A549 (cell line): ENCODE results near the gene HPSE. TPM values are rescaled to one million over a fixed set of nuclear protein-coding genes. Genes with fewer than 3 reads are reported as not detected.
A peak's percentile ranks its signal among the peaks of the same experiment; 100 is the strongest.

Experiments used
- ATAC-seq, 2 experiments: fragments of 200-7000 bp in 1 of 2; fragments of >200 bp in 1 of 2; cut with Nextera tagmentation in 1 of 2; cut with Tn5 transposase in 1 of 2; 3 replicates each; pipeline versions ENCODE4 v1.8.0 to v1.9.1; 2018 to 2020; ENCODE audit warnings: mild to moderate bottlenecking in 1 of 2, moderate library complexity in 1 of 2
- CTCF ChIA-PET: fragments of 300-600 bp; sonication (Branson Sonifier 250); formaldehyde crosslinking; extraction: SDS; loops from one replicate; lab custom pipeline; 2021; ENCODE audit warnings: antibody characterized with exemption, inconsistent platforms; lab: Yijun Ruan, JAX
- POLR2A ChIA-PET: fragments of 350-600 bp; formaldehyde crosslinking; extraction: SDS; loops from one replicate; lab custom pipeline; 2021; ENCODE audit warnings: antibody characterized with exemption, inconsistent platforms; lab: Yijun Ruan, JAX
- DNase-seq, 2 experiments: peaks; one replicate each; pipeline versions ENCODE4 v3.0.0 to v3.0.0-alpha.2; 2011 to 2016; ENCODE audit warnings: low read depth in 1 of 2, low spot score in 1 of 2
- FAIRE-seq: peaks from 2 replicates; lab custom pipeline; 2011; peaks lifted over from hg19 to GRCh38; lab: Jason Lieb, UNC
- H3K27ac ChIP-seq, 2 experiments: fragments of >200 bp; sonication (Bioruptor Twin); formaldehyde crosslinking; 3 replicates each; pipeline ENCODE4 v1.5.1; 2016 to 2017
- H3K4me1 ChIP-seq: fragments of >200 bp; sonication (Bioruptor Twin); formaldehyde crosslinking; 3 replicates; pipeline ENCODE4 v1.6.1; 2016
- H3K4me2 ChIP-seq: fragments of >200 bp; sonication (Bioruptor Twin); formaldehyde crosslinking; 3 replicates; pipeline ENCODE4 v1.6.1; 2016
- H3K4me3 ChIP-seq: fragments of >200 bp; sonication (Bioruptor Twin); formaldehyde crosslinking; 3 replicates; pipeline ENCODE4 v1.5.1; 2016
- H3K9me3 ChIP-seq: fragments of >200 bp; sonication (Bioruptor Twin); formaldehyde crosslinking; 3 replicates; pipeline ENCODE4 v1.6.1; 2016
- BCL3 ChIP-seq: fragments of >200 bp; sonication (Bioruptor Twin); formaldehyde crosslinking; IDR thresholded peaks from 3 replicates; pipeline ENCODE4 v1.6.1; 2016
- CHD2 ChIP-seq: fragments of 150-350 bp; IDR thresholded peaks from 2 replicates; pipeline ENCODE4 v1.6.1; 2014; ENCODE audit warnings: low read length; ENCODE audit not compliant: partially characterized antibody
- CTCF ChIP-seq: fragments of >200 bp; sonication (Bioruptor Twin); formaldehyde crosslinking; IDR thresholded peaks from 3 replicates; pipeline ENCODE4 v1.5.1; 2016
- EHMT2 ChIP-seq: fragments of 200-600 bp; sonication (generic); IDR thresholded peaks from 2 replicates; pipeline ENCODE4 v1.6.1; 2016; ENCODE audit warnings: antibody characterized with exemption, low read depth, mild to moderate bottlenecking, moderate library complexity
- ELK1 ChIP-seq: fragments of 150-350 bp; IDR thresholded peaks from 2 replicates; pipeline ENCODE4 v1.6.1; 2014; ENCODE audit warnings: low read depth, mild to moderate bottlenecking, low read length
- EP300 ChIP-seq, 2 experiments: fragments of >200 bp; sonication (Bioruptor Twin); formaldehyde crosslinking; IDR thresholded peaks; 2 replicates in 1 of 2; 3 replicates in 1 of 2; pipeline ENCODE4 v1.6.1; 2016 to 2017
- ESRRA ChIP-seq: fragments of 150-350 bp; IDR thresholded peaks from 2 replicates; pipeline ENCODE4 v1.6.1; 2014; ENCODE audit warnings: mild to moderate bottlenecking, low read length, borderline replicate concordance
- FOSB ChIP-seq: fragments of 250-450 bp; sonication (Bioruptor Pico); IDR thresholded peaks from 2 replicates; pipeline ENCODE4 v1.5.0; 2020; ENCODE audit warnings: mild to moderate bottlenecking, moderate library complexity
- FOXS1 ChIP-seq: fragments of 250-450 bp; sonication (Bioruptor Pico); IDR thresholded peaks from 2 replicates; pipeline ENCODE4 v1.5.0; 2020; ENCODE audit warnings: mild to moderate bottlenecking, moderate library complexity
- HDAC2 ChIP-seq: fragments of 200-600 bp; sonication (generic); IDR thresholded peaks from 2 replicates; pipeline ENCODE4 v1.6.1; 2016
- HES2 ChIP-seq: fragments of >200 bp; sonication (Bioruptor Twin); formaldehyde crosslinking; IDR thresholded peaks from 2 replicates; pipeline ENCODE4 v1.6.1; 2016
- HEYL ChIP-seq: fragments of 250-450 bp; sonication (Bioruptor Pico); IDR thresholded peaks from 2 replicates; pipeline ENCODE4 v1.8.0; 2021; ENCODE audit warnings: mild to moderate bottlenecking, moderate library complexity
- JUNB ChIP-seq: fragments of >200 bp; sonication (Bioruptor Twin); formaldehyde crosslinking; IDR thresholded peaks from 2 replicates; pipeline ENCODE4 v1.6.1; 2016
- MAFK ChIP-seq: fragments of 450-650 bp; IDR thresholded peaks from 2 replicates; pipeline ENCODE4 v1.6.1; 2014; ENCODE audit not compliant: partially characterized antibody
- MAX ChIP-seq: IDR thresholded peaks from 2 replicates; pipeline ENCODE4 v1.6.1; 2012
- POLR2A ChIP-seq: IDR thresholded peaks from 2 replicates; pipeline ENCODE4 v1.6.1; 2012; ENCODE audit warnings: mild to moderate bottlenecking, low read length
- RCOR1 ChIP-seq: fragments of 150-350 bp; IDR thresholded peaks from 2 replicates; pipeline ENCODE4 v1.6.1; 2014; ENCODE audit warnings: antibody characterized with exemption, low read length, low read depth
- REST ChIP-seq: fragments of 200-600 bp; sonication (generic); IDR thresholded peaks from 2 replicates; pipeline ENCODE4 v1.6.1; 2016; ENCODE audit warnings: antibody characterized with exemption, mild to moderate bottlenecking, moderate library complexity
- RNF2 ChIP-seq: fragments of 200-600 bp; sonication (generic); IDR thresholded peaks from 2 replicates; pipeline ENCODE4 v1.6.1; 2016; ENCODE audit warnings: low read depth, mild to moderate bottlenecking, antibody characterized with exemption, moderate library complexity, borderline replicate concordance
- SMC3 ChIP-seq: fragments of >200 bp; sonication (Bioruptor Twin); formaldehyde crosslinking; IDR thresholded peaks from 3 replicates; pipeline ENCODE4 v1.6.1; 2018; ENCODE audit warnings: inconsistent platforms
- TP53 ChIP-seq: fragments of 250-450 bp; sonication (Bioruptor Pico); IDR thresholded peaks from 2 replicates; pipeline ENCODE4 v1.5.0; 2021; ENCODE audit warnings: mild to moderate bottlenecking, moderate library complexity
- WGBS: methylation state at CpG from one replicate; pipeline ENCODE4 v1.1.6; 2017; ENCODE audit errors: missing lambda C conversion rate; 5-methylcytosine and 5-hydroxymethylcytosine counted together
- polyA plus RNA-seq, 4 experiments: library from polyadenylated mRNA; depleted of rRNA in 3 of 4; stranded (reverse); fragments of >200 nt; fragmentation: RNase III in 1 of 4; extraction: RNeasy Plus Mini Kit Qiagen cat#74134 plus additional on column Dnase treatment in 1 of 4; gene quantifications; 2 replicates in 3 of 4; 3 replicates in 1 of 4; pipeline ENCODE4 v1.2.3, GENCODE V29; 2011 to 2017

Gene HPSE
- polyA plus RNA-seq, 2 of the 4 experiments (the other 2 are of a cell fraction) = 0.72 to 1.7 TPM

- no peak for TF ChIP-seq MAX
- TF ChIP-seq, all 56 proteins: peak for 0
Measured at GRCh38 chr4:83263106-83263505, 71.5 kb downstream of the HPSE start (continued).

- Histone ChIP-seq H3K27ac (no peak overlapping the region), H3K9me3 (no peaks in the 10 kb centered on the region), H3K4me3 (no peak overlapping the region), H3K4me2 (no peak overlapping the region), H3K4me1 (peaks cover 26% of the 10 kb centered on the region)
- ChIA-PET POLR2A (no interaction called here), CTCF (interaction anchor here (1.2 to 1.8 kb wide), 2 partner anchors 152 to 188 kb away, joined by 3 to 5 read pairs; no protein-coding TSS in a partner anchor)
- TF ChIP-seq MAFK (peak; percentile 66), EHMT2 (no peak)
- ATAC-seq (no peak), FAIRE-seq (no peak), DNase-seq (no peak)
- WGBS = 84% methylated on average over 2 of the region's 2 CpGs
Measured at GRCh38 chr4:83262682-83263081, 72.0 kb downstream of the HPSE start.

GRCh38 chr4:83261307-83261706 lies 73.3 kb downstream of the HPSE start:
- FAIRE-seq (no peak), ATAC-seq (no peak)
- 88% methylated on average over 5 of the region's 5 CpGs for WGBS
- peaks cover 26% of the 10 kb centered on the region for H3K4me1 ChIP-seq
- no peak overlapping the region for H3K27ac ChIP-seq
- TF ChIP-seq FOXS1 (CRISPR knock-in tag) (no peak), POLR2A (no peak), HES2 (no peak), HEYL (CRISPR knock-in tag) (no peak), FOSB (CRISPR knock-in tag) (no peak), BCL3 (no peak)
- TF ChIP-seq, all 56 proteins: peak for 0
- ChIA-PET CTCF (interaction anchor here (0.6 to 2.9 kb wide), 13 partner anchors 10 to 217 kb away, joined by 3 to 15 read pairs (median 5); no protein-coding TSS in a partner anchor), POLR2A (interaction anchor here (1.0 kb wide), 1 partner anchor 23 kb away, joined by 3 read pairs; the partner anchor contains the start of gene COQ2)
- Histone ChIP-seq H3K4me3 (no peak overlapping the region), H3K9me3 (no peaks in the 10 kb centered on the region), H3K4me2 (no peak overlapping the region)
- DNase-seq = no peak

GRCh38 chr4:83259586-83259985 lies 75.1 kb downstream of the HPSE start:
- FAIRE-seq = no peak
- 100% methylated on average over 1 of the region's 1 CpG for WGBS
- no peak for ATAC-seq
- Histone ChIP-seq H3K4me1 (peaks cover 42% of the 10 kb centered on the region), H3K9me3 (no peaks in the 10 kb centered on the region), H3K27ac (peak overlapping the region in 1 of 2 experiments; percentile 28; a peak in 2 of 6 replicates), H3K4me3 (no peak overlapping the region), H3K4me2 (no peak overlapping the region)
- DNase-seq = no peak
- POLR2A ChIA-PET = interaction anchor here (0.6 kb wide), 1 partner anchor 117 kb away, joined by 3 read pairs; no protein-coding TSS in a partner anchor
- TF ChIP-seq EP300 (IDR thresholded peaks at IDR 0.05) = no peak
- CTCF ChIA-PET = interaction anchor here (1.3 to 2.9 kb wide), 6 partner anchors 8 to 207 kb away, joined by 3 to 15 read pairs (median 10); no protein-coding TSS in a partner anchor

- Histone ChIP-seq H3K4me3 (no peak overlapping the region), H3K9me3 (no peaks in the 10 kb centered on the region), H3K4me1 (peaks cover 47% of the 10 kb centered on the region), H3K27ac (peak overlapping the region; percentile 85 to 91; a peak in 4 of 6 replicates), H3K4me2 (no peak overlapping the region)
- ChIA-PET POLR2A (no interaction called here), CTCF (interaction anchor here (2.9 kb wide), 1 partner anchor 203 kb away, joined by 15 read pairs; no protein-coding TSS in a partner anchor)
- FAIRE-seq (no peak), ATAC-seq (no peak), DNase-seq (no peak)
- TF ChIP-seq ELK1 (no peak), RCOR1 (no peak), CHD2 (no peak), JUNB (no peak), TP53 (no peak), SMC3 (no peak), HDAC2 (no peak), RNF2 (no peak), ESRRA (no peak), CTCF (no peak), REST (no peak)
Measured at GRCh38 chr4:83258461-83258860, 76.2 kb downstream of the HPSE start.
